WTC11 (cell line): ENCODE data around the gene TMCC2. TPM values are rescaled to one million over a fixed set of nuclear protein-coding genes. Genes with fewer than 3 reads are reported as not detected.

Experiments
- ATAC-seq: fragments of 200-7000 bp; cut with Tn5 transposase; 2 replicates; pipeline ENCODE4 v1.10.0; 2021; ENCODE audit warnings: mild to moderate bottlenecking, moderate library complexity
- CTCF ChIA-PET: fragments of 300-600 bp; sonication (Branson Sonifier 250); formaldehyde crosslinking; loops from one replicate; lab custom pipeline; 2021; ENCODE audit warnings: antibody characterized with exemption; lab: Charles Lee
- POLR2A ChIA-PET: fragments of 350-600 bp; sonication (Branson Sonifier 250); formaldehyde crosslinking; loops from one replicate; lab custom pipeline; 2021; ENCODE audit warnings: antibody characterized with exemption; lab: Charles Lee
- DNase-seq: peaks from one replicate; pipeline ENCODE4 v3.0.0; 2021; ENCODE audit warnings: low spot score
- H3K27ac Mint-ChIP-seq: 2 replicates; pipeline ENCODE4 v1.8.0; 2021; ENCODE audit warnings: mixed read lengths
- H3K27me3 Mint-ChIP-seq: 2 replicates; pipeline ENCODE4 v1.8.0; 2021; ENCODE audit warnings: low read depth, mild to moderate bottlenecking, moderate library complexity, mixed read lengths
- H3K36me3 Mint-ChIP-seq: 2 replicates; pipeline ENCODE4 v1.8.0; 2021; ENCODE audit warnings: mixed read lengths
- H3K4me1 Mint-ChIP-seq: 2 replicates; pipeline ENCODE4 v1.8.0; 2022; ENCODE audit warnings: mixed read lengths
- H3K4me3 Mint-ChIP-seq: 2 replicates; pipeline ENCODE4 v1.8.0; 2021; ENCODE audit warnings: mild to moderate bottlenecking, moderate library complexity, mixed read lengths
- H3K9me3 Mint-ChIP-seq: 2 replicates; pipeline ENCODE4 v1.8.0; 2021; ENCODE audit warnings: mixed read lengths
- EMX1 ChIP-seq: fragments of 250-450 bp; sonication (Bioruptor Pico); IDR thresholded peaks from 2 replicates; pipeline ENCODE4 v1.8.0; 2021; ENCODE audit warnings: mild to moderate bottlenecking
- FOXJ3 ChIP-seq: sonication (generic); formaldehyde crosslinking; IDR thresholded peaks from 2 replicates; pipeline ENCODE4 v1.9.0; 2021; ENCODE audit warnings: missing genetic modification reagents, mild to moderate bottlenecking, borderline replicate concordance
- JUN ChIP-seq: sonication (generic); formaldehyde crosslinking; IDR thresholded peaks from 2 replicates; pipeline ENCODE4 v1.8.0; 2023; ENCODE audit warnings: mild to moderate bottlenecking, missing genetic modification reagents
- SP1 ChIP-seq: sonication (generic); formaldehyde crosslinking; conservative IDR thresholded peaks from 2 replicates; pipeline ENCODE4 v1.8.1; 2022; ENCODE audit warnings: missing genetic modification reagents
- TEAD1 ChIP-seq: sonication (generic); formaldehyde crosslinking; IDR thresholded peaks from 2 replicates; pipeline ENCODE4 v1.8.0; 2022; ENCODE audit warnings: mild to moderate bottlenecking, missing genetic modification reagents
- ZBTB21 ChIP-seq: sonication (generic); formaldehyde crosslinking; IDR thresholded peaks from 2 replicates; pipeline ENCODE4 v1.8.1; 2023; ENCODE audit warnings: mild to moderate bottlenecking, missing genetic modification reagents, borderline replicate concordance
- ZNF219 ChIP-seq: sonication (generic); formaldehyde crosslinking; IDR thresholded peaks from 2 replicates; pipeline ENCODE4 v1.8.0; 2023; ENCODE audit warnings: missing genetic modification reagents, mild to moderate bottlenecking, borderline replicate concordance
- ZNF263 ChIP-seq: sonication (generic); formaldehyde crosslinking; IDR thresholded peaks from 2 replicates; pipeline ENCODE4 v1.8.1; 2022; ENCODE audit warnings: low read depth, mild to moderate bottlenecking, moderate library complexity, missing genetic modification reagents
- ZNF396 ChIP-seq: fragments of 250-450 bp; sonication (Bioruptor Pico); IDR thresholded peaks from 2 replicates; pipeline ENCODE4 v1.8.0; 2021; ENCODE audit warnings: mild to moderate bottlenecking, moderate library complexity, borderline replicate concordance
- ZNF416 ChIP-seq: fragments of 250-450 bp; sonication (Bioruptor Pico); IDR thresholded peaks from 2 replicates; pipeline ENCODE4 v1.9.0; 2021; ENCODE audit warnings: mild to moderate bottlenecking, inconsistent platforms
- ZNF423 ChIP-seq: fragments of 250-450 bp; sonication (Bioruptor Pico); IDR thresholded peaks from 2 replicates; pipeline ENCODE4 v2.1.2; 2022; ENCODE audit warnings: mild to moderate bottlenecking, moderate library complexity
- total RNA-seq: library from RNA; stranded (reverse); gene quantifications from 3 replicates; pipeline ENCODE4 v1.2.3, GENCODE V29; 2021
- TF ChIP-seq, protein P1 (sequence below): sonication (generic); formaldehyde crosslinking; IDR thresholded peaks from 2 replicates; pipeline ENCODE4 v1.8.1; 2022; ENCODE audit warnings: low read depth, mild to moderate bottlenecking, moderate library complexity, missing genetic modification reagents, borderline replicate concordance
- TF ChIP-seq, protein P2 (sequence below): fragments of 250-450 bp; sonication (Bioruptor Pico); IDR thresholded peaks from 2 replicates; pipeline ENCODE4 v1.9.0; 2021; ENCODE audit warnings: mild to moderate bottlenecking
- TF ChIP-seq, protein P3 (sequence below): fragments of 200-600 bp; IDR thresholded peaks from 2 replicates; pipeline ENCODE4 v1.8.0; 2022; ENCODE audit warnings: antibody characterized with exemption
- TF ChIP-seq, protein P4 (sequence below): sonication (generic); formaldehyde crosslinking; IDR thresholded peaks from 2 replicates; pipeline ENCODE4 v1.8.0; 2022; ENCODE audit warnings: mild to moderate bottlenecking, missing genetic modification reagents

The TMCC2 gene
- total RNA-seq, 1 experiment from 2014 or later = 9.5 TPM

- Mint-ChIP-seq H3K36me3 (peaks cover 5% of the 10 kb centered on the region), H3K4me1 (peaks cover 29% of the 10 kb centered on the region), H3K4me3 (no peak overlapping the region), H3K27me3 (no peaks in the 10 kb centered on the region), H3K27ac (0 out of 2 replicates have a peak overlapping the region, but pooled peaks have one; percentile 66), H3K9me3 (no peaks in the 10 kb centered on the region)
- ChIA-PET POLR2A (interaction anchor here (1.6 kb wide), 2 partner anchors 31 to 51 kb away, joined by 4 to 7 read pairs; partner anchors contain the start of gene NUAK2), CTCF (interaction anchor here (0.6 to 13.3 kb wide), 28 partner anchors 8 to 281 kb away, joined by 3 to 684 read pairs (median 5); partner anchors contain the start of gene NUAK2)
- DNase-seq = no peak
- no peak for ATAC-seq
- TF ChIP-seq, protein P1, sequence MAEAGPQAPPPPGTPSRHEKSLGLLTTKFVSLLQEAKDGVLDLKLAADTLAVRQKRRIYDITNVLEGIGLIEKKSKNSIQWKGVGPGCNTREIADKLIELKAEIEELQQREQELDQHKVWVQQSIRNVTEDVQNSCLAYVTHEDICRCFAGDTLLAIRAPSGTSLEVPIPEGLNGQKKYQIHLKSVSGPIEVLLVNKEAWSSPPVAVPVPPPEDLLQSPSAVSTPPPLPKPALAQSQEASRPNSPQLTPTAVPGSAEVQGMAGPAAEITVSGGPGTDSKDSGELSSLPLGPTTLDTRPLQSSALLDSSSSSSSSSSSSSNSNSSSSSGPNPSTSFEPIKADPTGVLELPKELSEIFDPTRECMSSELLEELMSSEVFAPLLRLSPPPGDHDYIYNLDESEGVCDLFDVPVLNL = no peak
These were observed 43.0 kb downstream of the TMCC2 start for GRCh38 chr1:205270764-205271163.

GRCh38 chr1:205271277-205271676 is 43.5 kb downstream of the TMCC2 start:
- peaks cover 29% of the 10 kb centered on the region for H3K4me1 Mint-ChIP-seq
- DNase-seq (no peak), ATAC-seq (no peak)
- H3K9me3 Mint-ChIP-seq = no peaks in the 10 kb centered on the region
- no peak overlapping the region for H3K4me3 Mint-ChIP-seq
- 0 out of 2 replicates have a peak overlapping the region, but pooled peaks have one; percentile 66 for H3K27ac Mint-ChIP-seq
- CTCF ChIA-PET = interaction anchor here (0.6 to 13.3 kb wide), 29 partner anchors 9 to 282 kb away, joined by 3 to 684 read pairs (median 5); partner anchors contain the start of genes NUAK2 and TMCC2
- H3K36me3 Mint-ChIP-seq = peaks cover 5% of the 10 kb centered on the region
- H3K27me3 Mint-ChIP-seq = no peaks in the 10 kb centered on the region
- TF ChIP-seq ZNF423 (no peak), SP1 (CRISPR knock-in tag) (no peak), FOXJ3 (CRISPR knock-in tag) (no peak), TEAD1 (CRISPR knock-in tag) (no peak), ZBTB21 (no peak)
- TF ChIP-seq, protein P2, sequence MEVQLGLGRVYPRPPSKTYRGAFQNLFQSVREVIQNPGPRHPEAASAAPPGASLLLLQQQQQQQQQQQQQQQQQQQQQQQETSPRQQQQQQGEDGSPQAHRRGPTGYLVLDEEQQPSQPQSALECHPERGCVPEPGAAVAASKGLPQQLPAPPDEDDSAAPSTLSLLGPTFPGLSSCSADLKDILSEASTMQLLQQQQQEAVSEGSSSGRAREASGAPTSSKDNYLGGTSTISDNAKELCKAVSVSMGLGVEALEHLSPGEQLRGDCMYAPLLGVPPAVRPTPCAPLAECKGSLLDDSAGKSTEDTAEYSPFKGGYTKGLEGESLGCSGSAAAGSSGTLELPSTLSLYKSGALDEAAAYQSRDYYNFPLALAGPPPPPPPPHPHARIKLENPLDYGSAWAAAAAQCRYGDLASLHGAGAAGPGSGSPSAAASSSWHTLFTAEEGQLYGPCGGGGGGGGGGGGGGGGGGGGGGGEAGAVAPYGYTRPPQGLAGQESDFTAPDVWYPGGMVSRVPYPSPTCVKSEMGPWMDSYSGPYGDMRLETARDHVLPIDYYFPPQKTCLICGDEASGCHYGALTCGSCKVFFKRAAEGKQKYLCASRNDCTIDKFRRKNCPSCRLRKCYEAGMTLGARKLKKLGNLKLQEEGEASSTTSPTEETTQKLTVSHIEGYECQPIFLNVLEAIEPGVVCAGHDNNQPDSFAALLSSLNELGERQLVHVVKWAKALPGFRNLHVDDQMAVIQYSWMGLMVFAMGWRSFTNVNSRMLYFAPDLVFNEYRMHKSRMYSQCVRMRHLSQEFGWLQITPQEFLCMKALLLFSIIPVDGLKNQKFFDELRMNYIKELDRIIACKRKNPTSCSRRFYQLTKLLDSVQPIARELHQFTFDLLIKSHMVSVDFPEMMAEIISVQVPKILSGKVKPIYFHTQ (CRISPR knock-in tag) = no peak
- POLR2A ChIA-PET = interaction anchor here (1.6 kb wide), 2 partner anchors 30 to 50 kb away, joined by 4 to 7 read pairs; partner anchors contain the start of gene NUAK2

- POLR2A ChIA-PET = interaction anchor here (1.6 kb wide), 2 partner anchors 30 to 50 kb away, joined by 4 to 7 read pairs; partner anchors contain the start of gene NUAK2
- no peak for TF ChIP-seq ZNF416
- TF ChIP-seq ZNF263 (CRISPR knock-in tag) = no peak
- TF ChIP-seq EMX1 = no peak
- TF ChIP-seq, protein P3, sequence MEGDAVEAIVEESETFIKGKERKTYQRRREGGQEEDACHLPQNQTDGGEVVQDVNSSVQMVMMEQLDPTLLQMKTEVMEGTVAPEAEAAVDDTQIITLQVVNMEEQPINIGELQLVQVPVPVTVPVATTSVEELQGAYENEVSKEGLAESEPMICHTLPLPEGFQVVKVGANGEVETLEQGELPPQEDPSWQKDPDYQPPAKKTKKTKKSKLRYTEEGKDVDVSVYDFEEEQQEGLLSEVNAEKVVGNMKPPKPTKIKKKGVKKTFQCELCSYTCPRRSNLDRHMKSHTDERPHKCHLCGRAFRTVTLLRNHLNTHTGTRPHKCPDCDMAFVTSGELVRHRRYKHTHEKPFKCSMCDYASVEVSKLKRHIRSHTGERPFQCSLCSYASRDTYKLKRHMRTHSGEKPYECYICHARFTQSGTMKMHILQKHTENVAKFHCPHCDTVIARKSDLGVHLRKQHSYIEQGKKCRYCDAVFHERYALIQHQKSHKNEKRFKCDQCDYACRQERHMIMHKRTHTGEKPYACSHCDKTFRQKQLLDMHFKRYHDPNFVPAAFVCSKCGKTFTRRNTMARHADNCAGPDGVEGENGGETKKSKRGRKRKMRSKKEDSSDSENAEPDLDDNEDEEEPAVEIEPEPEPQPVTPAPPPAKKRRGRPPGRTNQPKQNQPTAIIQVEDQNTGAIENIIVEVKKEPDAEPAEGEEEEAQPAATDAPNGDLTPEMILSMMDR = no peak
- TF ChIP-seq ZNF423 = no peak
- TF ChIP-seq, protein P4, sequence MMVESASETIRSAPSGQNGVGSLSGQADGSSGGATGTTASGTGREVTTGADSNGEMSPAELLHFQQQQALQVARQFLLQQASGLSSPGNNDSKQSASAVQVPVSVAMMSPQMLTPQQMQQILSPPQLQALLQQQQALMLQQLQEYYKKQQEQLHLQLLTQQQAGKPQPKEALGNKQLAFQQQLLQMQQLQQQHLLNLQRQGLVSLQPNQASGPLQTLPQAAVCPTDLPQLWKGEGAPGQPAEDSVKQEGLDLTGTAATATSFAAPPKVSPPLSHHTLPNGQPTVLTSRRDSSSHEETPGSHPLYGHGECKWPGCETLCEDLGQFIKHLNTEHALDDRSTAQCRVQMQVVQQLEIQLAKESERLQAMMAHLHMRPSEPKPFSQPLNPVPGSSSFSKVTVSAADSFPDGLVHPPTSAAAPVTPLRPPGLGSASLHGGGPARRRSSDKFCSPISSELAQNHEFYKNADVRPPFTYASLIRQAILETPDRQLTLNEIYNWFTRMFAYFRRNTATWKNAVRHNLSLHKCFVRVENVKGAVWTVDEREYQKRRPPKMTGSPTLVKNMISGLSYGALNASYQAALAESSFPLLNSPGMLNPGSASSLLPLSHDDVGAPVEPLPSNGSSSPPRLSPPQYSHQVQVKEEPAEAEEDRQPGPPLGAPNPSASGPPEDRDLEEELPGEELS = no peak
- no peak for TF ChIP-seq JUN (CRISPR knock-in tag)
- TF ChIP-seq SP1 (CRISPR knock-in tag) = no peak
- no peak for TF ChIP-seq ZNF219
- no peak for TF ChIP-seq ZNF396 (CRISPR knock-in tag)
These were observed 44.0 kb downstream of the TMCC2 start for GRCh38 chr1:205271745-205272144.

More at GRCh38 chr1:205271745-205272144, 44.0 kb downstream of the TMCC2 start:
- CTCF ChIA-PET = interaction anchor here (0.7 to 13.3 kb wide), 24 partner anchors 9 to 214 kb away, joined by 3 to 684 read pairs (median 5); partner anchors contain the start of genes NUAK2 and TMCC2
- Mint-ChIP-seq H3K36me3 (peaks cover 5% of the 10 kb centered on the region), H3K4me1 (peaks cover 27% of the 10 kb centered on the region), H3K27ac (no peak overlapping the region), H3K9me3 (no peaks in the 10 kb centered on the region), H3K27me3 (no peaks in the 10 kb centered on the region), H3K4me3 (no peak overlapping the region)
- ATAC-seq = no peak
- no peak for DNase-seq
